Measurements from ENCODE around the gene ALDH5A1.

ALDH5A1 gene

DNA sequence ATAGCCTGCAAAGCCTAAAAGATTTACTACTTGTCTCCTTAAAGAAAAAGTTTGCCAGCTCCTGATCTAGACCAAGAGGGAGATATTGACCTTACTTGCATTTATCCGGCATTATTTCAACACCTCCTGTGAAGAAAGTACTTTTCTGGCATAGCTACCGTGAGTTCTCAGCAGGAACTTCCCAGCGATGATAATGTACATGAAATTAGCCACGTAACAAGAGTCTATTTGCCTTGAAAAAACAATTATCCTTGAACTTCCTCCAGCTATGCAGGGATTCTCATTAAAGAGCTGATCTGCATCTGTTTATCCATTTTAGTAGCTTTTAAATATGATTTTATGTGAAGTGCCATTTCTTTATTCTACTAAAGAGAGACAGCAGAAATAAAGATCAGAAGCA is 41.7 kb downstream of the ALDH5A1 start:
- DNase-seq (ENCODE audit: extremely low read depth, low read depth): no peak
- no peak overlapping the region for H3K4me3 ChIP-seq (replicated peaks; ENCODE audit: low read depth, low read length)
- TF ChIP-seq, protein P1, sequence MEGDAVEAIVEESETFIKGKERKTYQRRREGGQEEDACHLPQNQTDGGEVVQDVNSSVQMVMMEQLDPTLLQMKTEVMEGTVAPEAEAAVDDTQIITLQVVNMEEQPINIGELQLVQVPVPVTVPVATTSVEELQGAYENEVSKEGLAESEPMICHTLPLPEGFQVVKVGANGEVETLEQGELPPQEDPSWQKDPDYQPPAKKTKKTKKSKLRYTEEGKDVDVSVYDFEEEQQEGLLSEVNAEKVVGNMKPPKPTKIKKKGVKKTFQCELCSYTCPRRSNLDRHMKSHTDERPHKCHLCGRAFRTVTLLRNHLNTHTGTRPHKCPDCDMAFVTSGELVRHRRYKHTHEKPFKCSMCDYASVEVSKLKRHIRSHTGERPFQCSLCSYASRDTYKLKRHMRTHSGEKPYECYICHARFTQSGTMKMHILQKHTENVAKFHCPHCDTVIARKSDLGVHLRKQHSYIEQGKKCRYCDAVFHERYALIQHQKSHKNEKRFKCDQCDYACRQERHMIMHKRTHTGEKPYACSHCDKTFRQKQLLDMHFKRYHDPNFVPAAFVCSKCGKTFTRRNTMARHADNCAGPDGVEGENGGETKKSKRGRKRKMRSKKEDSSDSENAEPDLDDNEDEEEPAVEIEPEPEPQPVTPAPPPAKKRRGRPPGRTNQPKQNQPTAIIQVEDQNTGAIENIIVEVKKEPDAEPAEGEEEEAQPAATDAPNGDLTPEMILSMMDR (IDR thresholded peaks at IDR 0.05; ENCODE audit: low read depth, low read length, missing control alignments): no peak

DNA sequence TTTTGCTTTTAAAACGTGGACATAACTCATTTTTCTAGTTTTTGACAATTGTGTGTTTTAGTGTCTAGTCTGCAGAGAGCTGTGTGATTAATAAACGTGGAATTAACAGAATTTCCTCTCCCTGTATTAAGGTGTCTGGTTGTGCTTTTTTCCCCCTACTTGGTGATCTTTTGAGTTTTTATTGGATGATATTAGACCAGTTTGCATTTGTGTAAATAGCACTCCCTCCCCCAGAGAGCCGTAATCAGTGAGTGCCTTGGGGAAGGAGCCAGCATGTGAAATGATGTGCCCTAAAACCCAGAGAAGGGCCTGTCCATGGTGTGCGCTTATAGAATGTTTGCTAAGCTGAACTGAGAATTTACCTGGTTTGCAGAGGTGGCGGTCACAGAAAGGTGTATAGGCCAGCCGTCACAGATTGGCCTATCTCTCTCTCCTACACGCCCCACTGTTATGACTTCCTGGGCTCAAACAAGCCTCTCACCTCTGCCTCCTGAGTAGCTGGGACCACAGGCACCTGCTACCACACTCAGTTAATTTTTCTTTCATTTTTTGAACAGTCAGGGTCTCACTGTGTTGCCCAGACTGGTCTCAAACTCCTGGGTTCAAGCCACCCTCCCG is 42.4 kb downstream of the ALDH5A1 start:
- TF ChIP-seq, protein P1 (IDR thresholded peaks at IDR 0.05; ENCODE audit: low read depth, low read length, missing control alignments): no peak
- DNase-seq (ENCODE audit: extremely low read depth, low read depth): no peak
- no peak overlapping the region for H3K4me3 ChIP-seq (replicated peaks; ENCODE audit: low read depth, low read length)

GRCh38 chr6:24537771-24538385 is 43.1 kb downstream of the ALDH5A1 start:
- no peak overlapping the region for H3K4me3 ChIP-seq (replicated peaks; ENCODE audit: low read depth, low read length)
- DNase-seq (ENCODE audit: extremely low read depth, low read depth): no peak
- TF ChIP-seq, protein P1 (IDR thresholded peaks at IDR 0.05; ENCODE audit: low read depth, low read length, missing control alignments): no peak

DNA sequence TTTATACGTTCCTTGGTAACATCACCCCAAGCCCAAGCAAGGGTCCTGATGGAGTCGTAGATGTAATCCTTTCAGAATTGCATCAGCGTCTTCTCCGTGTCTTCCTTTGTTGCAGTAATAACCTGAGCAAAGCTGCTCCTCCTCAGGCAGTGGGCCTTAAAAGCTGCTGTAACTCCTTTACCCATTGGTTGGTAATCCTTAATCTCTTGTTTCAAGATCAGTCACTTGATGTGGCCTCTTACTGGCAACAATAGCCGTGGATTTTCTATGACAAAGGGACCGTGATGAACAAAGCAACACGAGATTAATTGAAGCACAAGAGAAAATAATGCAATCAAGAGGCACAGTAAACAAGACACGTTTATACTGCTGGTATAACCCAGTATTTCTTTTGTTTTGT is 44.6 kb downstream of the ALDH5A1 start:
- TF ChIP-seq, protein P1 (IDR thresholded peaks at IDR 0.05; ENCODE audit: low read depth, low read length, missing control alignments): no peak
- DNase-seq (ENCODE audit: extremely low read depth, low read depth): no peak
- no peak overlapping the region for H3K4me3 ChIP-seq (replicated peaks; ENCODE audit: low read depth, low read length)

- no peak for DNase-seq (ENCODE audit: extremely low read depth, low read depth)
- TF ChIP-seq, protein P1 (IDR thresholded peaks at IDR 0.05; ENCODE audit: low read depth, low read length, missing control alignments): no peak
- H3K4me3 ChIP-seq (replicated peaks; ENCODE audit: low read depth, low read length): no peak overlapping the region
Observed at GRCh38 chr6:24540197-24540596, 45.4 kb downstream of the ALDH5A1 start.

DNA sequence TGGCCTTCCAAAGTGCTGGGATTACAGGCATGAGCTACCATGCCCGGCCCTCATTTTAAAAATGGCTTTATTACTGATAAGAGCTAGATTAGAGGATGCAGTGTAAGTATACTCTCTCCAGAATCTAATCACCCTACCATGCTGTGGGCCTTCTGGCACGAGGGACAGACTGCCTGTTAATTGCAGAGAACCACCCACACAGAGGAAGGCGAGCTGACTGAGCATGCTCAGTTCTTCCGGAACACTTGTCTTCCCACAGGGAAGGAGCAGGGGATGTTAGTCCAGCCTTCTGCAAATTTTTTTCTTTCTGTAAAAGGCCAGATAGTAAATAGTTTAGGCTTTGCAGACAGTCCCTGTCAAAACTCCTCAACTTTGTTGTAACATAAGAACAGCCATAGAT is 48.9 kb downstream of the ALDH5A1 start:
- TF ChIP-seq, protein P1 (IDR thresholded peaks at IDR 0.05; ENCODE audit: low read depth, low read length, missing control alignments): no peak
- no peak overlapping the region for H3K4me3 ChIP-seq (replicated peaks; ENCODE audit: low read depth, low read length)
- no peak for DNase-seq (ENCODE audit: extremely low read depth, low read depth)
